Peyer's patch (tissue), 4 donors: ENCODE data around the gene EFNA4.

Source experiments
- CTCF ChIP-seq, 6 experiments: fragments of 450-650 bp in 4 of 6; fragments of 200-600 bp in 2 of 6; sonication (generic) in 1 of 6; IDR thresholded peaks; one replicate each; pipeline ENCODE4 v1.5.1; 2017 to 2019; ENCODE audit warnings: antibody characterized with exemption in 6 of 6, mild to moderate bottlenecking in 3 of 6, moderate library complexity in 1 of 6
- POLR2A ChIP-seq, 2 donors: fragments of 450-650 bp; IDR thresholded peaks; one replicate each; pipeline ENCODE4 v1.5.1; 2017; ENCODE audit warnings: antibody characterized with exemption in 2 of 2, mild to moderate bottlenecking in 2 of 2, moderate library complexity in 2 of 2

GRCh38 chr1:155103325-155103724, 39.8 kb downstream of the EFNA4 start:
- TF ChIP-seq CTCF (IDR thresholded peaks at IDR 0.05) (no peak), POLR2A (IDR thresholded peaks at IDR 0.05) (no peak)
